Stimulated activated memory B cell treated with anti-CD40 and anti-IgM and Interleukin-4, amounts not matched to agents 10 μg/mL and 1 μg/mL and 100 μg/mL, for 72 hours (primary cell): ENCODE measurements around the gene PPP1CB.
"Not testable (repeated sequence)": the region's sequence is repeated elsewhere in the genome, so short reads cannot be mapped to it uniquely, and the experiment has no call there.

Experiments used
- ATAC-seq: fragments of 150-1000 bp; cut with Tn5 transposase; 2 replicates; pipeline ENCODE4 v1.10.0; 2021
- H3K27ac Mint-ChIP-seq: one replicate; pipeline ENCODE4 v1.8.0; 2022; ENCODE audit warnings: mild to moderate bottlenecking, mixed read lengths
- H3K27me3 Mint-ChIP-seq: one replicate; pipeline ENCODE4 v1.8.0; 2022; ENCODE audit warnings: mixed read lengths
- H3K36me3 Mint-ChIP-seq: one replicate; pipeline ENCODE4 v1.8.0; 2022; ENCODE audit warnings: mixed read lengths
- H3K4me1 Mint-ChIP-seq: one replicate; pipeline ENCODE4 v1.8.0; 2022; ENCODE audit warnings: mixed read lengths
- H3K4me3 Mint-ChIP-seq: one replicate; pipeline ENCODE4 v1.8.0; 2022; ENCODE audit warnings: mild to moderate bottlenecking, moderate library complexity, mixed read lengths
- H3K9me3 Mint-ChIP-seq: one replicate; pipeline ENCODE4 v1.8.0; 2022; ENCODE audit warnings: mixed read lengths

The PPP1CB gene

DNA sequence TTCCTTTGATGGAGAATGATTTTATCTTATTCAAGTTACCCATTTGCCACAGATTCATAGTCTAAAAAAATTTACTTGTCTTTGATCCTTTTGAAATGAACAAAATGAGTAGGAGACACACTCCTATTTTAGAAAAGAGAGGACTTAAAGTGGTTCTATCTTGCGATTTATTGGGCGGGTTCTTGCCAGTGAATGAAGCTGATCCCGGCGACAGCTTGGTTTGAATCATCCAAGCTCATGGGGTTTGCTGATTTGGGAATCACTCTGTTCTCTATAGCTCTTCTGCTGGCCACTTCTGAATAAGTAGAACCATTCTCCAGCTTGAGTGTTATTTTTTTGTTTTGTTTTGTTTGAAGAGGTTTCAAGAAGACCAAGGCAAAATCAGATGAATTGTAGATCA, 25.5 kb upstream of the PPP1CB start:
- ATAC-seq = no peak
- no peaks in the 10 kb centered on the region for H3K27me3 Mint-ChIP-seq
- H3K4me1 Mint-ChIP-seq = peaks cover 8% of the 10 kb centered on the region

DNA sequence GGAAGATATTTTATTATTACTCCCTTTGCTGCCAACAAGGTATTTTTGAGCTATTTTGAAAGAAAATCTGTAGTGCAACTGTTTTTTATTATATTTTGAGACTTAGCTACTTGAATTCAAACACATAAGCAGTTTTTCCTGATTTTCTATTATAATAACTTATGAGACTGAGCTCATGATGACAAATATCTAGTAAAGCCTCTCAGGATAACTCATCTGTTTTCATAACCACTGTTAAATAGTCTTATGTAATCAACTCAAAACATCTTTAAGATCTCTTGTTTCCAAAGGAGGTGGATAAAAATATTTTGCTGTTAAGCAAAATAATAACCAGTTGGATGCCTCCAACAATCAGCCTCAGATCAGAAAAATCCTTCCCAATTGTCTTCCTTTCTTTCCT, 21.9 kb upstream of the PPP1CB start:
- no peaks in the 10 kb centered on the region for H3K36me3 Mint-ChIP-seq
- H3K9me3 Mint-ChIP-seq = no peaks in the 10 kb centered on the region
- no peak overlapping the region for H3K27ac Mint-ChIP-seq
- peaks cover 8% of the 10 kb centered on the region for H3K4me1 Mint-ChIP-seq
- no peak overlapping the region for H3K4me3 Mint-ChIP-seq
- no peak for ATAC-seq
- H3K27me3 Mint-ChIP-seq = no peaks in the 10 kb centered on the region

More for the DNA sequence above, 25.5 kb upstream of the PPP1CB start:
- Mint-ChIP-seq H3K36me3 (no peaks in the 10 kb centered on the region), H3K9me3 (no peaks in the 10 kb centered on the region), H3K4me3 (no peak overlapping the region), H3K27ac (no peak overlapping the region)

DNA sequence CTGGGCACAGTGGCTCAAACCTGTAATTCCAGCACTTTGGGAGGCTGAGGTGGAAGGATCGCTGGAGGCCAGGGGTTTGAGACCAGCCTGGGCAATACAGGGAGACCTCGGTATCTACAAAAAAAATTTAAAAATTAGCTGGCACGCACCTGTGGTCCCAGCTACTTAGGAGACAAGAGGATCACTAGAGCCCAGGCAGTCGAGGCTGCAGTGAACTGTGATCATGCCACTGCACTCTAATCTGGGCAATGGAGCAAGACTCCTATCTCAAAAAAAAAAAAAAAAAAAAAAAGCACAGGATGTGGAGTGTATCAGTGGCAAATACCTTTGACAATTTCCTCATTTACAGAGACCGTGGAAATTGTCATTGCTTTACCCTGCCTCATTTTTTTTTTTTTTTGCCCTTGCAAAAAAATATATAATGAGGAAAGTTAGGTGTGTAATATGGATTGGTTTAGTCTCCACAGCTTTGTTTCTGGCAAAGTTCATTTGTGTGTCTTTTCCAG, 20.9 kb upstream of the PPP1CB start:
- no peak for ATAC-seq
- Mint-ChIP-seq H3K4me1 (peaks cover 8% of the 10 kb centered on the region), H3K36me3 (no peaks in the 10 kb centered on the region), H3K9me3 (no peaks in the 10 kb centered on the region), H3K4me3 (no peak overlapping the region), H3K27me3 (no peaks in the 10 kb centered on the region), H3K27ac (no peak overlapping the region)

DNA sequence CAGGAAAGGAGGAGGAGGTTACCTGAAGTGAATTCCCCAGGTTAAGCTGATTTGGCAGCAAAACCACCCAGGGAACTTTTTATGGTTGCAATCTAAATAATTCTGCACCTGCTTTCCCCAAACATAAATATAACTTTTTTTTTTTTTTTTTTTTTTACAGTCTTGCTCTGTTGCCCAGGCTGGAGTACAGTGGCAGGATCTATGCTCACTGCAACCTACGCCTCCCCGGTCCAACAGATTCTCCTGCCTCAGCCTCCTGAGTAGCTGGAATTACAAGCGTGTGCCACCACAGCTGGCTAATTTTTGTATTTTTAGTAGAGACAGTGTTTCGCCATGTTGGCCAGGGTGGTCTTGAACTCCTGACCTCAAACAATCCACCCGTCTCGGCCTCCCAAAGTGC, 16.1 kb upstream of the PPP1CB start:
- no peak overlapping the region for H3K27ac Mint-ChIP-seq
- H3K4me1 Mint-ChIP-seq = peaks cover 3% of the 10 kb centered on the region
- ATAC-seq = no peak
- H3K36me3 Mint-ChIP-seq = no peaks in the 10 kb centered on the region
- H3K4me3 Mint-ChIP-seq = no peak overlapping the region
- H3K27me3 Mint-ChIP-seq = no peaks in the 10 kb centered on the region
- peaks cover 8% of the 10 kb centered on the region for H3K9me3 Mint-ChIP-seq

DNA sequence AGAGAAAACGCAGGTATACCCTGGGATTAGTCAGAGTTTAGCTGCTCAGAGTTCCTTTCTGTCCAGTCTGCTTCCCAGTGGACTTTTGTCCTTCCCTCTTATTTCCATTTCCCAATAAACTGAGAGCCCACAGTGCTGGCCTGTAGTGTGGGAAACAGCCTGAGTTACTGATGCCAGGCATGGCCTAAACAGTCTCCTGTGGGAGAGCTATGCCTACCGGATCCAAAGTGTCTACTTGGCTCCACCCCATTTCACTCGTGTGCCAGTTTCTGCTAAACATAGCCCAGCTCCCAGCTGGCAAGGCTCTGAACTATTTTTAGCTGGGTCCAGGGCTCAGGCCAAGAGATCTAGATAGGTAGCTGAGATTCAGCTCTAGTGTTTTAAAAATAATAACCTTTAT, 15.6 kb upstream of the PPP1CB start:
- H3K4me1 Mint-ChIP-seq = no peaks in the 10 kb centered on the region
- ATAC-seq = no peak
- no peak overlapping the region for H3K27ac Mint-ChIP-seq
- H3K9me3 Mint-ChIP-seq = peaks cover 8% of the 10 kb centered on the region
- no peak overlapping the region for H3K4me3 Mint-ChIP-seq
- no peaks in the 10 kb centered on the region for H3K36me3 Mint-ChIP-seq
- no peaks in the 10 kb centered on the region for H3K27me3 Mint-ChIP-seq

DNA sequence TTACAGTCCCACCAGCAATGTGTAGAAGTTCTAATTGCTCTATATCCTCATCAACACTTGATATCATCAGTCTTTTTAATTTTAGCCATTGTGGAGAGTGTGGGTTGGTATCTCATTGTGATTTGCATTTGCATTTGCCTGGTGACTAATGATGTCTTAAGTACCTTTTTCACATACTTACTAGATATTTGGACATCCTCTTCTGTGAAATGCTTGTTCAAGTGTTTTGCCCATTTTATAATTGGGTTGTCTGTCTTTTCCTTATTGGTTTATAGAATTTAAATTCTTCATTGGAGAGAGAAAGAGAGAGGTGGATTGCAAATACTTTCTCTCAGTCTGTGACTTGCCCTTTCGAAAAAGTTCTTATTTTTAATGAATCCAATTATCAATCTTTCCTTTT, 14.0 kb upstream of the PPP1CB start:
- H3K27ac Mint-ChIP-seq = no peak overlapping the region
- H3K9me3 Mint-ChIP-seq = peaks cover 8% of the 10 kb centered on the region
- no peaks in the 10 kb centered on the region for H3K27me3 Mint-ChIP-seq
- H3K4me3 Mint-ChIP-seq = no peak overlapping the region
- H3K4me1 Mint-ChIP-seq = no peaks in the 10 kb centered on the region
- no peaks in the 10 kb centered on the region for H3K36me3 Mint-ChIP-seq
- no peak for ATAC-seq

DNA sequence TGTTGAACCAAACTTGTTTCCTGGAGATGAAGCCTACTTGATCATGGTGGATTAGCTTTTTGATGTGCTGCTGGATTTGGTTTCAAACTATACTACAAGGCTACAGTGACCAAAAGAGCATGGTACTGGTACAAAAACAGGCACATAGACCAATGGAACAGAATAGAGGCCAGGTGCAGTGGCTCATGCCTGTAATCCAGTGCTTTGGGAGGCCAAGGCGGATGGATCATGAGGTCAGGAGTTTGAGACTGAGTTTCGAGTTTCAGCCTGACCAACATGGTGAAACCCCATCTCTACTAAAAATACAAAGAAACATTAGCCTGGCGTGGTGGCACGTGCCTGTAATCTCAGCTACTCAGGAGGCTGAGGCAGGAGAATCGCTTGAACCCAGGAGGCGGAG, 9.0 kb upstream of the PPP1CB start:
- H3K4me1 Mint-ChIP-seq, H3K4me3 Mint-ChIP-seq, H3K27me3 Mint-ChIP-seq, H3K9me3 Mint-ChIP-seq, H3K36me3 Mint-ChIP-seq, ATAC-seq, H3K27ac Mint-ChIP-seq: not testable (repeated sequence)

DNA sequence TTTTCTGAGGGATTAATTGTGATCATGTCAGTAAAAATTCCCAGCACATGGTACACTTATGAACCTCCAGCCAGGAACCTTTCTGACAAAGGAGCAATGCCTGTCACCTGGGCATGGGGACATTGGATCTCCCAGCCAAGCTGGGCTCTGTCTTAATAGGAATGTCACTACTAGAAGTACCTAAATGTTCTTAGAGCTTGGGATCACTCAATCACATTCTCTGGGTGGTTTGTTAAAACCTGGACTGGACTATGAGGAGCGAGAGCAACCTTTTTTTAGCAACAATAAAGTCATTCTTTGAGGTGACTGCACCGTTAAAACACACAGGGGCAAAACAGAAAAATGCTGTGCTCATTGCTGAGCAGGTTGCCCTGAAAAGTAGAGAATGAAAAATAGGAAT, 6.4 kb upstream of the PPP1CB start:
- Mint-ChIP-seq H3K27ac (no peak overlapping the region), H3K36me3 (no peaks in the 10 kb centered on the region), H3K9me3 (no peaks in the 10 kb centered on the region), H3K4me3 (no peak overlapping the region), H3K4me1 (peaks cover 23% of the 10 kb centered on the region), H3K27me3 (no peaks in the 10 kb centered on the region)
- ATAC-seq = no peak

DNA sequence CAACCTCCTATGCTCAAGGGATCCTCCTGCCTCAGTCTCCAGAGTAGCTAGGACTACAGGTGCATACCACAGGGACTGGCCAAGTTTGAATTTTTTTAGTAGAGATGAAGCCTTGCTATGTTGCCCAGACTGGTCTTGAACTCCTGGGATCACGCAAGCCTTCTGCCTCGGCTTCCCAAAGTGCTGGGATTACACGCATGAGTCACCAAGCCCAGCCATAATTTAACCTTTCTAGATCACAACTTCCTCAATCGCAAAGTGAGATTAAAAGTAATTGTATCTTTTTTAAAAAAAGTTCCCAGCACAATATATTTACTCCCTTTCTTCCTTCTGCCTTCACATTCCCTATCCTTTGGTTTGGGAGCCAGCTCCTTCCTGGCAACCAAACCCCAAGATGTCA, 5.8 kb upstream of the PPP1CB start:
- peaks cover 29% of the 10 kb centered on the region for H3K4me1 Mint-ChIP-seq
- no peak for ATAC-seq
- no peaks in the 10 kb centered on the region for H3K9me3 Mint-ChIP-seq
- H3K36me3 Mint-ChIP-seq = no peaks in the 10 kb centered on the region
- no peak overlapping the region for H3K4me3 Mint-ChIP-seq
- H3K27ac Mint-ChIP-seq = no peak overlapping the region
- no peaks in the 10 kb centered on the region for H3K27me3 Mint-ChIP-seq

DNA sequence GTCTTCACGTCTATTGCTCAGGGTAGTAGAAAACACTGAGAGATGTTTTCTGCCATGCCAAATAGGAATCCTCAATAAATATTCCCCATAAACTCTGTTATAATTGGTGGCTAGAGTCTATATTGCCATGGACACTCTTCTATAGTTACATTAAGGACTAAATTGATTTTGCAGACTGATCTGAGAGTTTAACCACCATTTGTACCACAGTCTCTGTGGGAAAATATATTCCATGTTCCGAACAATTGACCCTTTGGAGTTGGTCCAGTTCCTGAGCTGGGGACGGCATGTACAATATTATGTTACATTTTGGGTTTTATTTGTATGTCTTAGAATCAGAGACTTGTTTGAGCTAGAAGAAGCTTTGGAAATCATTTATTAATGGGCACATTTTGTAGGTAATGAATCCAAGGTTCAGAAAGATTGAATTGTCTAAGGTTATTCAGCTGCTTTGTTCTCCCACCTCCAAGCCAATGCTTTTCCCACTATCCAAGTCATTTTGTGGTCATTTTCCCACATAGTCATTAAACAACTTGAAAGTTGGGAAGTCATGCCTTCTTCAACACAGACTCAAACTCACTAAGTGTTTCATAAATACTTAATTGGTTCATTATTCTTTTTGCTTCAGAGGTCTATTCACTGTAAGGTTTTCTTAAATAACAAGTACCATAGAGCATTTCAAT, 5.1 kb upstream of the PPP1CB start:
- ATAC-seq = no peak
- H3K9me3 Mint-ChIP-seq = no peaks in the 10 kb centered on the region
- no peak overlapping the region for H3K4me3 Mint-ChIP-seq
- no peak overlapping the region for H3K27ac Mint-ChIP-seq
- H3K4me1 Mint-ChIP-seq = peaks cover 30% of the 10 kb centered on the region
- H3K36me3 Mint-ChIP-seq = no peaks in the 10 kb centered on the region
- no peaks in the 10 kb centered on the region for H3K27me3 Mint-ChIP-seq

DNA sequence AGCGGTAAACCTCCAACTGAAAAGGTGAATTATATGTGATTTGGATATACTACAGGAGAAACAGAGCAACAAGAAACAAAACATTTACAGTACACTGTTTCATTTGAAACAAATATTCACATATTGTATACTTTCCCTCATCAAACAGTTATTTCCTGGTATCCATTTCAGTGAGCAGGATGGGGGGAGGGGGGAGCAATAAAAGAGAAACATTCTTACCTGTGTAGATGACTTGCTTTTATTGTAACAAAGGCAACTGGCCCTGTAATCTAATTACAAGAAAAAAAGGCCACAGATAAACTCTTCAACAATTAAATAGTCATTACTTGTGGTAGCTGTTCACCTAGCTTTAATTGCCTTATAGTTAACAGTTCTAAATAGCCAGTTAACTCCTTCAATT, 3.9 kb upstream of the PPP1CB start:
- H3K27ac Mint-ChIP-seq = peak overlapping the region; percentile 58
- ATAC-seq = no peak
- no peaks in the 10 kb centered on the region for H3K27me3 Mint-ChIP-seq
- H3K9me3 Mint-ChIP-seq = no peaks in the 10 kb centered on the region
- H3K36me3 Mint-ChIP-seq = no peaks in the 10 kb centered on the region
- H3K4me1 Mint-ChIP-seq = peaks cover 32% of the 10 kb centered on the region
- no peak overlapping the region for H3K4me3 Mint-ChIP-seq

DNA sequence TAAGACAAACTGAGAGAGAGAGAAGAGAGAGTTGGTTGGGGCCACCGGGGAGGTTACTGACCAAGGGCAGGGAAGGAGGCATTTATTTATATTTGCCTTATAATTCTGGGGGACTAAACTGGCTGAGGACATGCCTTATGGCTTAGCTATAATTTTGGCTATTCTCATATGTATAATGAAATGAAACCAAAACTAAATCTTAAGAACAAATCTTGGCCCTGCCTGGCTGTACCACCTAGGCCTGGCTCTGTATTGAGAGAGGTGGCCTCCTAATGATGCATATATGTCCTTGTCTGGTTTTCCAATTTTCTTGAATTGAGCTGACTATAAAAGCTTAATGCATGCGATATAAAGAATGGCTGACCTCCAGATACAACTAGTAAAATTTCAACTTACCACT, 3.5 kb upstream of the PPP1CB start:
- peak overlapping the region; percentile 58 for H3K27ac Mint-ChIP-seq

DNA sequence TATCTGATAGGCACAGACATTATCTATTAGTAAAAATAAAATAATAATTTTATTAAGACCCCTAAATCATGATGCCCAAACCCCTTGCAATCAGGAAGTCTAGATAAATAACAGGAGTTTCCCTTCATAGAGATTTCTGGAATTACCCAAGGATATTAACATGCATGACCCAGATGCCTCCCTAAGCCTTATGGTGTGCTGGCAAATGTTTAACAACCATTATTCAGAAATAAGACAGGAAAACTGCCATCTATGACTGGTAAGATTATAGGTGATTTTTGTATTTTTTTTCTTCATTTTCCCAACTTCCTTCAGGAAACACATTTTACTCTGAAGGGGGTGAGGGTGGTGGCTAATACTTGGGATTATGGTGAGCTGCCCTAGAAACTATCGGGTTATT, 2.7 kb upstream of the PPP1CB start:
- H3K27ac Mint-ChIP-seq = peak overlapping the region; percentile 97
- no peaks in the 10 kb centered on the region for H3K36me3 Mint-ChIP-seq
- peaks cover 33% of the 10 kb centered on the region for H3K4me1 Mint-ChIP-seq
- no peak overlapping the region for H3K4me3 Mint-ChIP-seq
- no peaks in the 10 kb centered on the region for H3K9me3 Mint-ChIP-seq
- no peaks in the 10 kb centered on the region for H3K27me3 Mint-ChIP-seq
- no peak for ATAC-seq

More for the DNA sequence above, 3.5 kb upstream of the PPP1CB start:
- Mint-ChIP-seq H3K36me3 (no peaks in the 10 kb centered on the region), H3K27me3 (no peaks in the 10 kb centered on the region), H3K4me3 (no peak overlapping the region), H3K4me1 (peaks cover 36% of the 10 kb centered on the region), H3K9me3 (no peaks in the 10 kb centered on the region)
- no peak for ATAC-seq

DNA sequence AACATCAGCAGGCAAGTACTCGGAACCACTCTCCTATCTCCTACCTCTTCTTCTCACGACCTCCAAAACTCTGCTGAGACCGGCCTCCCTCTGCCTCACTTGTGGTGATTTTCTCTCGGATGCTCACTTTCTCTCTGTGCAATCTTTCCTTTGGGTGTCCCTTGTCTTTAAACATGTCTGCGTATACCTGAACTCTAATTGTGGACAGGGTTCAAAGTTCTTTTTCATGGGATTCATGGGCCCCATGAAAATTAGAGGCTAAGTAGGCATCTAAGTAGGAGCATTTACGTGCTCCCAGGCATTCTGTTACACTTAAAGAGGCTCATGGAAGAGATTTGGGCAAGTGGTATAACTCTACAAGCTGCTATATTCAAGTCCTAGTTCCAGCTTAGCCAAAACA, 2.1 kb upstream of the PPP1CB start:
- no peaks in the 10 kb centered on the region for H3K9me3 Mint-ChIP-seq
- H3K36me3 Mint-ChIP-seq = no peaks in the 10 kb centered on the region
- H3K27ac Mint-ChIP-seq = peak overlapping the region; percentile 97
- no peak overlapping the region for H3K4me3 Mint-ChIP-seq
- no peak for ATAC-seq
- H3K4me1 Mint-ChIP-seq = peaks cover 38% of the 10 kb centered on the region
- H3K27me3 Mint-ChIP-seq = no peaks in the 10 kb centered on the region

DNA sequence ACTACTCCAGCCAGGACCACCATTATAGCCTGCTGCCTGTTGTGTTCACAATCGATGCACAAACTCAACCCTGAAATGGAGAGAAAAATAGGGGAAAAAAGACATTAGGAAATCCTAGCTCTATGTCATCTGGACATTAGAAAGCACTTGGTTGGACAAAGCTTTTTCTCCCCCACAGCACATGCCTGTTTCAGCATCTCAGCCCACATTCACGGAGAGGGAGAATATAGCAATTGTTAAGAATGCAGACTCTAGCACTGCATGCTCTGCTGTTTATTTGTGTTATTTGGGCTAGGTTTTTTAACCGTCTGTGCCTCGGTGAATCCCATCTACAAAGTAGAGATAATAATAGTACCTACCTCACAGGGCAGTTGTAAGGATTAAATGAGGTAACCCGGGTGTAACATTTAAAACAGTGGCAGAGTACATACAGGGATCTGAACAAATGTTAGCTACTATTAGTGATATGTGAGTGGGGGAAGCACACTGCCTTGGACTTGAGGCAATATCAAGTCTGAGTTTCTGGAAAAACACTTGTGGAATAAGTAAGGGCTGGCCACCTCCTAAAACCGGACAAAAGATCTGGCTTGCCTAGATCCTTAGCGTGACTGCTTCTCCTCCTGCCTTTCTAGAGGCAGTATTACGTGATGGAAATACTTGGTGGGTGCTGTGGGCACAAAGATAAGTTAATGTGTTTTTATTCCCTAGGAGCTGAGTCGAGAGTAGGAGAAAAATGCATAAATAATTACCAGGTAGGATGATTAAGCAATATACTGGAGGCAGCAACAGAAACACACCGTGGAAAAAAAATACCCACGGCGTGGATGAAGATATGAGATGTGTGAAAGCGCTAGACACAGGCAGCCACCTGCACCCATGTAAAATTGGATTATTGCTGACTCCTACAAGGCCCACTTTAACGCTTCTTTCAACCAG, 1.0 kb upstream of the PPP1CB start:
- Mint-ChIP-seq H3K36me3 (peaks cover 6% of the 10 kb centered on the region), H3K4me1 (peaks cover 49% of the 10 kb centered on the region), H3K27me3 (no peaks in the 10 kb centered on the region), H3K27ac (peak overlapping the region; percentile 97), H3K4me3 (peak overlapping the region; percentile 98), H3K9me3 (no peaks in the 10 kb centered on the region)
- no peak for ATAC-seq
